Measurements from ENCODE around the gene PDCD1LG2. TPM values are rescaled to one million over a fixed set of nuclear protein-coding genes. Genes with fewer than 3 reads are reported as not detected.
"Not testable (repeated sequence)": the region's sequence is repeated elsewhere in the genome, so short reads cannot be mapped to it uniquely, and the experiment has no call there.

PDCD1LG2 gene
- polyA plus RNA-seq, 1 experiment = 31.5 TPM

- no peaks in the 10 kb centered on the region for H3K27me3 ChIP-seq (ENCODE audit: control insufficient read depth, insufficient read depth, low read length)
- peak overlapping the region; percentile 73 for H3K27ac ChIP-seq (ENCODE audit: low read depth, low read length)
- no peaks in the 10 kb centered on the region for H3K9me3 ChIP-seq (ENCODE audit: control insufficient read depth, insufficient read depth, low read length)
- H3K4me3 ChIP-seq (ENCODE audit: low read depth, low read length) = no peak overlapping the region
- DNase-seq (ENCODE audit: low read depth, low spot score) = no peak
- ChIA-PET POLR2A (no interaction called here), CTCF (interaction anchor here (0.7 to 1.4 kb wide), 2 partner anchors 89 to 447 kb away, joined by 3 to 8 read pairs; no protein-coding TSS in a partner anchor)
- no peak for TF ChIP-seq CTCF (IDR thresholded peaks at IDR 0.05; ENCODE audit: low read depth, low read length)
Measured at GRCh38 chr9:5493679-5494511, 16.4 kb upstream of the PDCD1LG2 start.

DNA sequence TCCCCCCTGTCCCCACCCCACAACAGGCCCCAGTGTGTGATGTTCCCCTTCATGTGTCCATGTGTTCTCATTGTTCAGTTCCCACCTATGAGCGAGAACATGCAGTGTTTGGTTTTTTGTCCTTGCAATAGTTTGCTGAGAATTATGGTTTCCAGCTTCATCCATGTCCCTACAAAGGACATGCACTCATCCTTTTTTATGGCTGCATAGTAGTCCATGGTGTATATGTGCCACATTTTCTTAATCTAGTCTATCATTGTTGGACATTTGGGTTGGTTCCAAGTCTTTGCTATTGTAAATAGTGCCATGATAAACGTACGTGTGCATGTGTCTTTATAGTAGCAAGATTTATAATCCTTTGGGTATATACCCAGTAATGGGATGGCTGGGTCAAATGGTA is 15.6 kb upstream of the PDCD1LG2 start:
- H3K27ac ChIP-seq (ENCODE audit: low read depth, low read length); H3K9me3 ChIP-seq (ENCODE audit: control insufficient read depth, insufficient read depth, low read length); H3K27me3 ChIP-seq (ENCODE audit: control insufficient read depth, insufficient read depth, low read length); POLR2A ChIA-PET; DNase-seq (ENCODE audit: low read depth, low spot score); H3K4me3 ChIP-seq (ENCODE audit: low read depth, low read length): not testable (repeated sequence)
- CTCF ChIA-PET = interaction anchor here (0.6 to 0.7 kb wide), 2 partner anchors 52 to 448 kb away, joined by 4 to 8 read pairs; no protein-coding TSS in a partner anchor

DNA sequence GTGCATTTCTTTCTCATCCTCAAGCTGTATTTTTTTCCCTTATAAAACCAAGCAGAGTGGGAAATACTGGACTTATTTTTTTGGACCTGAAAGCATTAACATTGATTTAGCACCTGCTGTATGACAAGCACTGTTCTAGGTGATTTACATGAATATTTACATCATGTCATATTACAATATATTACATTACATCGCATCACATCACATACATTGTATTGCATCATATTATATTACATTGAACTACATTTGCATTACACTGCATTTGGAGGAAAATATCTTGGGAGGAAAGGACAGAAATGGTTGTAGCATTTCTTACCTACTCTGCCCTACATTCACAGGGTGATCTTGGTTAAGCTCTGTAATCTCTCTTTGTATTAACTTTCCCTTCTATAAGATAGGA is 11.2 kb upstream of the PDCD1LG2 start:
- Histone ChIP-seq H3K27me3 (ENCODE audit: control insufficient read depth, insufficient read depth, low read length) (no peaks in the 10 kb centered on the region), H3K4me3 (ENCODE audit: low read depth, low read length) (no peak overlapping the region), H3K27ac (ENCODE audit: low read depth, low read length) (no peak overlapping the region), H3K9me3 (ENCODE audit: control insufficient read depth, insufficient read depth, low read length) (peaks cover 5% of the 10 kb centered on the region; the same call in 1 of the 2 replicates)
- DNase-seq (ENCODE audit: low read depth, low spot score) = no peak
- POLR2A ChIA-PET = no interaction called here
- TF ChIP-seq CTCF (IDR thresholded peaks at IDR 0.05; ENCODE audit: low read depth, low read length) = no peak
- CTCF ChIA-PET = interaction anchor here (1.3 to 1.6 kb wide), 2 partner anchors 91 to 101 kb away, joined by 3 to 6 read pairs; no protein-coding TSS in a partner anchor

- ChIA-PET CTCF (interaction anchor here (1.6 kb wide), 1 partner anchor 100 kb away, joined by 6 read pairs; no protein-coding TSS in a partner anchor), POLR2A (no interaction called here)
- H3K27ac ChIP-seq (ENCODE audit: low read depth, low read length) = no peak overlapping the region
- no peaks in the 10 kb centered on the region for H3K27me3 ChIP-seq (ENCODE audit: control insufficient read depth, insufficient read depth, low read length)
- no peak for TF ChIP-seq CTCF (IDR thresholded peaks at IDR 0.05; ENCODE audit: low read depth, low read length)
- DNase-seq (ENCODE audit: low read depth, low spot score) = no peak
- peaks cover 5% of the 10 kb centered on the region; the same call in 1 of the 2 replicates for H3K9me3 ChIP-seq (ENCODE audit: control insufficient read depth, insufficient read depth, low read length)
- H3K4me3 ChIP-seq (ENCODE audit: low read depth, low read length) = no peak overlapping the region
Measured at GRCh38 chr9:5499889-5500398, 10.4 kb upstream of the PDCD1LG2 start.

DNA sequence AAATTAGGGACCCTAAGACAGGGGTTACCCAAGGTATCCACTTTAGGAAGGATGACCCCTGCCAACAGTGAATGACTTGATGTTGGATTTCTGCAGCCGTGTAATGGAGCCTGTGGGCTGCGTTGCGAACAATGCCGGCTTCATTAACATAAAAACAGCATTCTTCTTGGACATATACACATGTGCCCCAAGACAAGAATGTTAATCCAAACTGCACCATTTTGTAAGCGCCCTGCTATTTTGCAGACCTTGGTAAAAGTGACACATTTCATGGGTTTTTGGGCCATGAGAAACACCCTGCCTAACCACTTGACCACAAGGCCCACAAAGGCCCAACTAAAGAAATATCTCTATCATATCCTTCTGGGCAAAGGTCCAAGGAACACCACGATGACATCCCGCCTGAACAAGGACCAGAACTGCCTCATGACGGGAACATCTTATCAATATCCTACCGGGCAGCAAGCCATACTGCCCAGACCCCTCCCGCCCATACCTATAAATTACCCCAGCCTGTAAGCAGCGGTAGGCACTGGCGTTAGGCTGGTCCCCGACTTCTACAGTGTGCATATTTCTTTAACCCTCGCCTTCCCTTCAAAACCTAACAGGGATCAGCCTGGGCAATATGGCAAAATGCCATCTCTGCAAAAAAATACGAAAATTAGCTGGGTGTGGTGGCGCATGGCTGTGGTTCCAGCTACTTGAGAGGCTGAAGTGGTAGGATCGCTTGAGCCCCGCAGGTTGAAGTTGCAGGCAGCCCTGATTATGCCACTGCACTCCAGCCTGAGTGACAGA is 9.7 kb upstream of the PDCD1LG2 start:
- CTCF ChIA-PET = no interaction called here

More for the DNA sequence above, 9.7 kb upstream of the PDCD1LG2 start:
- no peak for TF ChIP-seq CTCF (IDR thresholded peaks at IDR 0.05; ENCODE audit: low read depth, low read length)
- no peak overlapping the region for H3K27ac ChIP-seq (ENCODE audit: low read depth, low read length)
- no peaks in the 10 kb centered on the region for H3K27me3 ChIP-seq (ENCODE audit: control insufficient read depth, insufficient read depth, low read length)
- peaks cover 5% of the 10 kb centered on the region; the same call in 1 of the 2 replicates for H3K9me3 ChIP-seq (ENCODE audit: control insufficient read depth, insufficient read depth, low read length)
- POLR2A ChIA-PET = no interaction called here
- DNase-seq (ENCODE audit: low read depth, low spot score) = no peak
- H3K4me3 ChIP-seq (ENCODE audit: low read depth, low read length) = no peak overlapping the region
